ENCODE data around the gene GTF3C1.
A peak's percentile ranks its signal among the peaks of the same experiment; 100 is the strongest.

GRCh38 chr16:27520982-27521673 is 28.6 kb downstream of the GTF3C1 start:
- TF ChIP-seq CTCF (IDR thresholded peaks at IDR 0.05) (no peak), POLR2A (IDR thresholded peaks at IDR 0.05) (no peak), POLR2AphosphoS5 (IDR thresholded peaks at IDR 0.05) (peak; percentile 69)
